Measurements from ENCODE around the gene HIVEP1.

The HIVEP1 gene

DNA sequence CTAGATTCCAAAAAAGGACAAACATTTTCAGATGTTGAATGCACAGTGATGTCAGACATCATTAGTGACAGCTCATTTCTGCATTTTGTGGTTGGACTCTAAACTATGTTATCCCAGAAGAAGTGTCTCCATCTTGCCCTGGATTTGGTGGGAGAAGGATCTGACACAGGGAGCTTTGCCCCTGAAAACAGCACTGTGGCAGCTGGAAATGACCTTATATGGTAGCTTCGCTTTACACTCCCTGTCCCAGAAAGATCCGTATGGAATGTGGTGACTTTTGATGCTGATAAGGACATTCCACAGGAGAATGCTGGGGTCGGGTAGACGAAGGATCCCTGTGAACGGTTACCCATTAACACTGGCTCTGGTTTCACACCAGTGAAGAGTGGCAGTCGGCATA lies 190.9 kb downstream of the HIVEP1 start:
- TF ChIP-seq, protein P1, sequence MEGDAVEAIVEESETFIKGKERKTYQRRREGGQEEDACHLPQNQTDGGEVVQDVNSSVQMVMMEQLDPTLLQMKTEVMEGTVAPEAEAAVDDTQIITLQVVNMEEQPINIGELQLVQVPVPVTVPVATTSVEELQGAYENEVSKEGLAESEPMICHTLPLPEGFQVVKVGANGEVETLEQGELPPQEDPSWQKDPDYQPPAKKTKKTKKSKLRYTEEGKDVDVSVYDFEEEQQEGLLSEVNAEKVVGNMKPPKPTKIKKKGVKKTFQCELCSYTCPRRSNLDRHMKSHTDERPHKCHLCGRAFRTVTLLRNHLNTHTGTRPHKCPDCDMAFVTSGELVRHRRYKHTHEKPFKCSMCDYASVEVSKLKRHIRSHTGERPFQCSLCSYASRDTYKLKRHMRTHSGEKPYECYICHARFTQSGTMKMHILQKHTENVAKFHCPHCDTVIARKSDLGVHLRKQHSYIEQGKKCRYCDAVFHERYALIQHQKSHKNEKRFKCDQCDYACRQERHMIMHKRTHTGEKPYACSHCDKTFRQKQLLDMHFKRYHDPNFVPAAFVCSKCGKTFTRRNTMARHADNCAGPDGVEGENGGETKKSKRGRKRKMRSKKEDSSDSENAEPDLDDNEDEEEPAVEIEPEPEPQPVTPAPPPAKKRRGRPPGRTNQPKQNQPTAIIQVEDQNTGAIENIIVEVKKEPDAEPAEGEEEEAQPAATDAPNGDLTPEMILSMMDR (IDR thresholded peaks at IDR 0.05; ENCODE audit: low read depth, low read length, missing control alignments), result no peak
- H3K4me3 ChIP-seq (ENCODE audit: low read depth, low read length), result no peak overlapping the region
- DNase-seq (ENCODE audit: low read depth), result no peak

DNA sequence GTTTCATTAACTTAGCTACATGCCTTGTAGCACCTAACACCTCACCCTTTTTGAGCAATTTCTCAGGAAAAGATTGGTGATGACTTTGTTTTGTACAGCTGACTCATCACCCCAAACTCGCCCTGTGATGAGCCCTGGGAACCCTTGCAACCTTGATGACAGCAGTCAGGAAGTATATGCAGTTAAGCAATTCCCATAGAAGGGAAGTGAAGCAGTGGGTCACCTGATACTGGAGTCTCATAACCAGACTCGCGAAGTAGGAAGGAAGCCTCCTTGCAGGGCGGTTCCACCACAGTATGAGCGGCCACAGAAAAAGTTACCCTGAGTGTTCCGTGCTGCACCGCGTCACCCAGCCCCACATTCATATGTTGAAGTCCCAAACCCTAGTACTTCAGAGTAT lies 196.1 kb downstream of the HIVEP1 start:
- TF ChIP-seq, protein P1 (IDR thresholded peaks at IDR 0.05; ENCODE audit: low read depth, low read length, missing control alignments), result no peak
- no peak overlapping the region for H3K4me3 ChIP-seq (ENCODE audit: low read depth, low read length)
- DNase-seq (ENCODE audit: low read depth), result no peak

- no peak for DNase-seq (ENCODE audit: low read depth)
- no peak overlapping the region for H3K4me3 ChIP-seq (ENCODE audit: low read depth, low read length)
- TF ChIP-seq, protein P1 (IDR thresholded peaks at IDR 0.05; ENCODE audit: low read depth, low read length, missing control alignments), result no peak
Observed at GRCh38 chr6:12208673-12209072, 196.6 kb downstream of the HIVEP1 start.
